D721Med (cell line): Measurements from ENCODE around the gene TMEM203.

Experiments
- DNase-seq: peaks from one replicate; pipeline ENCODE4 v3.0.0; 2011; ENCODE audit warnings: low spot score; ENCODE audit not compliant: insufficient read length
- FAIRE-seq: peaks from 2 replicates; lab custom pipeline; 2011; peaks lifted over from hg19 to GRCh38; lab: Jason Lieb, UNC
- TF ChIP-seq, protein P1 (sequence below): IDR thresholded peaks from 2 replicates; pipeline ENCODE4 v1.5.1; 2012; ENCODE audit warnings: mild to moderate bottlenecking, control low read depth; ENCODE audit not compliant: insufficient read depth; ENCODE audit errors: missing control alignments

Gene TMEM203

GRCh38 chr9:137191691-137192447 is 13.6 kb downstream of the TMEM203 start:
- no peak for FAIRE-seq
- no peak for DNase-seq
- TF ChIP-seq, protein P1, sequence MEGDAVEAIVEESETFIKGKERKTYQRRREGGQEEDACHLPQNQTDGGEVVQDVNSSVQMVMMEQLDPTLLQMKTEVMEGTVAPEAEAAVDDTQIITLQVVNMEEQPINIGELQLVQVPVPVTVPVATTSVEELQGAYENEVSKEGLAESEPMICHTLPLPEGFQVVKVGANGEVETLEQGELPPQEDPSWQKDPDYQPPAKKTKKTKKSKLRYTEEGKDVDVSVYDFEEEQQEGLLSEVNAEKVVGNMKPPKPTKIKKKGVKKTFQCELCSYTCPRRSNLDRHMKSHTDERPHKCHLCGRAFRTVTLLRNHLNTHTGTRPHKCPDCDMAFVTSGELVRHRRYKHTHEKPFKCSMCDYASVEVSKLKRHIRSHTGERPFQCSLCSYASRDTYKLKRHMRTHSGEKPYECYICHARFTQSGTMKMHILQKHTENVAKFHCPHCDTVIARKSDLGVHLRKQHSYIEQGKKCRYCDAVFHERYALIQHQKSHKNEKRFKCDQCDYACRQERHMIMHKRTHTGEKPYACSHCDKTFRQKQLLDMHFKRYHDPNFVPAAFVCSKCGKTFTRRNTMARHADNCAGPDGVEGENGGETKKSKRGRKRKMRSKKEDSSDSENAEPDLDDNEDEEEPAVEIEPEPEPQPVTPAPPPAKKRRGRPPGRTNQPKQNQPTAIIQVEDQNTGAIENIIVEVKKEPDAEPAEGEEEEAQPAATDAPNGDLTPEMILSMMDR: no peak

GRCh38 chr9:137191245-137191644 is 14.2 kb downstream of the TMEM203 start:
- TF ChIP-seq, protein P1: no peak
- no peak for DNase-seq
- no peak for FAIRE-seq

DNA sequence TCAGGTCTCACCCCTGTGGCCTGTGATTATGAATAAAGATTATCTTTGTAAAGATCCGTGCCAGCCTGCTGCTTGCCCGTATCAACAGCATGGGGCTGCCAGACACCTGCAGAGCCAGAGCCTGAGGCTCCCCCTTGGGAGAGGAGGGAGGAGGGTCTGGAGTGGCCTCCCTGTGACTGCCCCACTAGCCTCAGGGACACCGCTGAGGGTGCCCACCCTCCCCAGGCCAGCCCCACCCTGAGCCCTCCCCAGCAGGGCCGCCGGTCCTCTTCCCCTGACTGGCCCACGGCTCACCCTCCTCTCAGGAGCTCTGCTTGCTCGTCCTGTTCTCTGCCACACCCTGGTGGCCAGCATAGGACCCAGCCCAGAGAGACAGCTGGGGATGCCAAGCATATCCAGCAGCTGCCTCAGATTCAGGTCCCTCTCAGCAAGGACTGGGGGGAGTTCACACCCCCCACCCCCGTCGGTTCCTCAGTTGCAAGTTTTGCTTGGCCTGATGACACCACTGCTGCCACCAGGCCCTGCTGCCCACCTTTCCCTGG is 15.1 kb downstream of the TMEM203 start:
- FAIRE-seq: no peak

DNA sequence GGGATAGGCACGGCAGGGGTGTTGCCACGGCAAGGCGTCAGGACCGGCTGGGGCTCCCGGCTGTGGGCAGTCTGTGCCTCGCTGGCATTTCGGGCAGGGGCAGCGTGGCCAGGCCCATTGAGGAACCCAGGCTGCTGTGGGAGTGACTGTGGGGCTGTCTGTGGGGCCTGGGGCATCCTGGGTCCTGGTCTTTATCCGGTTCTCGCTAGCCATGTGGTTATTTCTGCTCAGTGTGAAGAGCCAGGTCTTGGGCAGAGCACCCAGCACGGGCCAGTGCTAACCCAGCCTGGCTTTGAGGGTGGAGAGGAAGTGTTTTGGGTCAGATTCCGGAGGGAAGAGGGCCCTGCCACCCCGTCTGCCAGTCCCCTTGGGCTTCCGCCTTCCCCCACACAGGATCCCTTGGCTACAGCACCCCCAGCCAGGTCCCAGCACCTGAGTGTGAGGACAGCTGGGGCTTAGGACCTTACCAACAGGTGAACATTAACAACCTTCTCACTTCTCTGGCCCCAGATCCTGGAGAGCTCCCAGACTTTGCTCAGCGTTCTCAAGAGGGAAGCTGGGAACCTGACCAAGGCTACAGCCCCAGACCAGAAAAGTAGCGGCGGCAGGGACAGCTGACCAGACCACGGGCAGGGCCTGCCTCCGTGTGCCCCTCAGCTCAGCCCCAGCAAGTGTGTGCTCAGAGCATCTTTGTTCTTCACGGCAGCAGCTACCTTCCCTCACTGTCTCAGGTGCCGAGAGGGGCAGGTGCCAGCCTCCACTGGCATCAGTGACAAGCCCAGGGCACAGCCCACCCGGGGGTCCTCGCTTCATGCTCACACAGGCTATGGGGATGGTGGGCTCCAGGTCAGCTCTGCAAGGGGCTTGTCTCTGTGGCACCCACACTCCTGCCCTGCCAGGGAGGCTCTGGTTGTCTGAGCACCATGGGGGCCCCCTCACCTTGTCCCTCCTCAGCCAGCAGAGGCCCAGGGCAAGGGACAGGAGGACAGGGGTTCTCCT is 15.9 kb downstream of the TMEM203 start:
- FAIRE-seq: no peak
- DNase-seq: no peak
- TF ChIP-seq, protein P1: no peak

More for the DNA sequence above, 15.1 kb downstream of the TMEM203 start:
- DNase-seq: no peak
- TF ChIP-seq, protein P1: no peak

- TF ChIP-seq, protein P1: peak; percentile 26
- FAIRE-seq (no peak), DNase-seq (no peak)
Observed at GRCh38 chr9:137188490-137189296, 16.8 kb downstream of the TMEM203 start, which contains the start of the genes ANAPC2 and SSNA1. Gene ANAPC2, minus strand, starts transcription at chr9:137188560. Its CDS starts 28 bp downstream, at chr9:137188532. Gene SSNA1, plus strand, starts transcription at chr9:137188676. Its CDS starts 51 bp downstream, at chr9:137188727.

- DNase-seq: no peak
- no peak for FAIRE-seq
- TF ChIP-seq, protein P1: no peak
Observed at GRCh38 chr9:137188086-137188489, 17.4 kb downstream of the TMEM203 start.
